GM21825 (cell line): Measurements from ENCODE around the gene MAPT.
"Not testable (repeated sequence)": the region's sequence is repeated elsewhere in the genome, so short reads cannot be mapped to it uniquely, and the experiment has no call there.

Experiments
- ATAC-seq: cut with Tn5 transposase; IDR thresholded peaks from one replicate; pipeline ENCODE4 v1.9.1; 2021; ENCODE audit warnings: mild to moderate bottlenecking, moderate library complexity; ENCODE audit not compliant: unreplicated experiment

MAPT gene

GRCh38 chr17:46003907-46004748, 109.8 kb downstream of the MAPT start:
- ATAC-seq: no peak

GRCh38 chr17:46006082-46006481, 111.7 kb downstream of the MAPT start:
- not testable (repeated sequence) for ATAC-seq

GRCh38 chr17:46007461-46007965, 113.2 kb downstream of the MAPT start:
- no peak for ATAC-seq

- no peak for ATAC-seq
Observed at GRCh38 chr17:46008591-46008990, 114.2 kb downstream of the MAPT start.

- no peak for ATAC-seq
Observed at GRCh38 chr17:46009681-46010596, 115.6 kb downstream of the MAPT start.

- ATAC-seq: no peak
Observed at GRCh38 chr17:46010597-46011186, 116.3 kb downstream of the MAPT start.

- no peak for ATAC-seq
Observed at GRCh38 chr17:46011711-46012505, 117.6 kb downstream of the MAPT start.

- ATAC-seq: no peak
Observed at GRCh38 chr17:46012506-46013079, 118.2 kb downstream of the MAPT start.

- no peak for ATAC-seq
Observed at GRCh38 chr17:46013127-46013501, 118.8 kb downstream of the MAPT start.

GRCh38 chr17:46013502-46014165, 119.3 kb downstream of the MAPT start:
- ATAC-seq: no peak

- not testable (repeated sequence) for ATAC-seq
Observed at GRCh38 chr17:46019408-46019925, 125.1 kb downstream of the MAPT start.

GRCh38 chr17:46020023-46020761, 125.8 kb downstream of the MAPT start:
- peak; percentile 71 for ATAC-seq

GRCh38 chr17:46020998-46021397, 126.6 kb downstream of the MAPT start:
- ATAC-seq: no peak

GRCh38 chr17:46023366-46023765, 129.0 kb downstream of the MAPT start:
- ATAC-seq: not testable (repeated sequence)

- ATAC-seq: no peak
Observed at GRCh38 chr17:46023783-46024388, 129.5 kb downstream of the MAPT start.

- ATAC-seq: no peak
Observed at GRCh38 chr17:46024590-46024989, 130.2 kb downstream of the MAPT start.

- ATAC-seq: no peak
Observed at GRCh38 chr17:46025060-46025459, 130.7 kb downstream of the MAPT start.

GRCh38 chr17:46025510-46026165, 131.3 kb downstream of the MAPT start:
- no peak for ATAC-seq
